ENCODE results near the gene PTPRN2. TPM values are rescaled to one million over a fixed set of nuclear protein-coding genes. Genes with fewer than 3 reads are reported as not detected.

PTPRN2 gene
- total RNA-seq, 5 donors from 2014 or later (not counting 1 experiment from before 2014, with no cell fraction given) = 0.60 to 1.7 (median 0.82) TPM

GRCh38 chr7:158450476-158451124, 137.0 kb downstream of the PTPRN2 start:
- POLR2A ChIA-PET = no interaction called here
- H3K4me1 Mint-ChIP-seq = no peaks in the 10 kb centered on the region

DNA sequence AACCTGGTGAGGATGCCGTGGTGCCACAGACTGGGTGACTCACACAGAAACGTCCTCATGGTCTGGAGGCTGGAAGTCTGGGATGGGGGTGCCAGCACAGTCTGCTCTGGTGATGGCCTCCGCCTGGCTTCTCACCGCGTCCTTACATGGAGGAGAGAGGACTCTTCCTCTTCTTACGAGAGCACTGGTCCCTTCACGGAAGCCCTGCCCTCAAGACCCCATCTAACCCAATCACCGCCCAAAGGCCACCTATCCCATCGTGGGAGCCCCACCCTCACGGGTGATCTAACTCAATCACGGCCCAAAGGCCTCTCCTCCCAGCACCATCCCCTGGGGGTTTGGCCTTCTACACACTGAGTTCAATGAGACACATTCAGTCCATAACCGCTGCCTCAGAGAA, 137.7 kb downstream of the PTPRN2 start:
- Mint-ChIP-seq H3K4me3 (no peak overlapping the region), H3K27me3 (peaks cover 0 to 1% of the 10 kb centered on the region in 2 donors), H3K4me1 (no peaks in the 10 kb centered on the region), H3K9me3 (no peaks in the 10 kb centered on the region), H3K36me3 (no peaks in the 10 kb centered on the region), H3K27ac (no peak overlapping the region)
- ChIA-PET CTCF (no interaction called here), POLR2A (no interaction called here)
- H3K4me3 ChIP-seq (ENCODE audit: control insufficient read depth in 1 of 2, extremely low read depth in 1 of 2, low read length in 1 of 2) = no peak overlapping the region
- H3K27me3 ChIP-seq (replicated peaks in 1 of 2; ENCODE audit: control insufficient read depth in 2 of 2, extremely low read depth in 1 of 2, insufficient read depth in 2 of 2, low read length in 1 of 2) = peaks cover 0 to 7% of the 10 kb centered on the region in 2 experiments
- WGBS (ENCODE audit: insufficient coverage) = 77% methylated on average over 9 of the region's 12 CpGs
- no peaks in the 10 kb centered on the region for H3K36me3 ChIP-seq (ENCODE audit: control insufficient read depth in 2 of 2, extremely low read depth in 1 of 2, insufficient read depth in 1 of 2, low read length in 1 of 2)
- no peak for DNase-seq
- no peaks in the 10 kb centered on the region for H3K9me3 ChIP-seq
- no peak for ATAC-seq (replicated peaks in 1 of 4)
- no peak overlapping the region for H3K27ac ChIP-seq (ENCODE audit: low read length)
- no peaks in the 10 kb centered on the region for H3K4me1 ChIP-seq (ENCODE audit: control insufficient read depth in 1 of 2, extremely low read depth in 1 of 2, insufficient read depth in 2 of 2, low read length in 2 of 2)

More at GRCh38 chr7:158450476-158451124, 137.0 kb downstream of the PTPRN2 start:
- no peaks in the 10 kb centered on the region for H3K4me1 ChIP-seq (ENCODE audit: control insufficient read depth in 1 of 2, extremely low read depth in 1 of 2, insufficient read depth in 2 of 2, low read length in 2 of 2)
- no peak overlapping the region for H3K27ac ChIP-seq (ENCODE audit: low read length)
- no peak for DNase-seq
- no peak for ATAC-seq (replicated peaks in 1 of 4)
- H3K27ac Mint-ChIP-seq = no peak overlapping the region
- H3K36me3 ChIP-seq (ENCODE audit: control insufficient read depth in 2 of 2, extremely low read depth in 1 of 2, insufficient read depth in 1 of 2, low read length in 1 of 2) = no peaks in the 10 kb centered on the region
- H3K4me3 ChIP-seq (ENCODE audit: control insufficient read depth in 1 of 2, extremely low read depth in 1 of 2, low read length in 1 of 2) = no peak overlapping the region
- no peaks in the 10 kb centered on the region for H3K27me3 Mint-ChIP-seq
- H3K27me3 ChIP-seq (replicated peaks in 1 of 2; ENCODE audit: control insufficient read depth in 2 of 2, extremely low read depth in 1 of 2, insufficient read depth in 2 of 2, low read length in 1 of 2) = peaks cover 0 to 7% of the 10 kb centered on the region in 2 experiments
- H3K36me3 Mint-ChIP-seq = no peaks in the 10 kb centered on the region
- CTCF ChIA-PET = no interaction called here
- H3K9me3 Mint-ChIP-seq = no peaks in the 10 kb centered on the region
- no peak overlapping the region for H3K4me3 Mint-ChIP-seq
- no peaks in the 10 kb centered on the region for H3K9me3 ChIP-seq
- WGBS (ENCODE audit: insufficient coverage) = 79% methylated on average over 19 of the region's 29 CpGs

DNA sequence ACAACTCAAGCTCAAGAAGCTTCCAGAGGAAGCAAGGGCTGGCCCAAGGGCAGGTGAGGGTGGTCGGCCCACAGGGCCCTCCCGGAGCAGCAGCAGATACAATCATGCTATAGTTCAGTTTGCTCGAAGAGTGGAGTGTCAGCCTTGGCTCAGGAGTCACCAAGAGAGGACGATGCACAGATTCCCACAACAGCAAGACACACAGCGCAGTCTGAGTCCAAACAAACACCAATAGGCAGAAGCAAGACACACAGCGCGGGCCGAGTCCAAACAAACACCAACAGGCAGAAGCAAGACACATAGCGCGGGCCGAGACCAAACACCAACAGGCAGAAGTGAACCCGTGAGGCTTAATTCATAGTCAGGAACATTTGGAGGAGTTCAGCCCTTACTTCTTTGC, 138.4 kb downstream of the PTPRN2 start:
- DNase-seq (no peak), ATAC-seq (replicated peaks in 1 of 4) (no peak)
- ChIA-PET CTCF (no interaction called here), POLR2A (no interaction called here)
- H3K36me3 Mint-ChIP-seq = no peaks in the 10 kb centered on the region
- no peaks in the 10 kb centered on the region for H3K36me3 ChIP-seq (ENCODE audit: control insufficient read depth in 2 of 2, extremely low read depth in 1 of 2, insufficient read depth in 1 of 2, low read length in 1 of 2)
- H3K27me3 Mint-ChIP-seq = peaks cover 0 to 3% of the 10 kb centered on the region in 2 donors
- no peaks in the 10 kb centered on the region for H3K9me3 Mint-ChIP-seq
- H3K9me3 ChIP-seq = no peaks in the 10 kb centered on the region
- 93% methylated on average over 4 of the region's 12 CpGs for WGBS (ENCODE audit: insufficient coverage)
- no peak overlapping the region for H3K27ac Mint-ChIP-seq
- H3K27ac ChIP-seq (ENCODE audit: low read length) = no peak overlapping the region
- no peak overlapping the region for H3K4me3 ChIP-seq (ENCODE audit: control insufficient read depth in 1 of 2, extremely low read depth in 1 of 2, low read length in 1 of 2)
- H3K4me3 Mint-ChIP-seq = no peak overlapping the region
- no peaks in the 10 kb centered on the region for H3K4me1 ChIP-seq (ENCODE audit: control insufficient read depth in 1 of 2, extremely low read depth in 1 of 2, insufficient read depth in 2 of 2, low read length in 2 of 2)
- H3K27me3 ChIP-seq (replicated peaks in 1 of 2; ENCODE audit: control insufficient read depth in 2 of 2, extremely low read depth in 1 of 2, insufficient read depth in 2 of 2, low read length in 1 of 2) = peaks cover 0 to 13% of the 10 kb centered on the region in 2 experiments
- no peaks in the 10 kb centered on the region for H3K4me1 Mint-ChIP-seq

DNA sequence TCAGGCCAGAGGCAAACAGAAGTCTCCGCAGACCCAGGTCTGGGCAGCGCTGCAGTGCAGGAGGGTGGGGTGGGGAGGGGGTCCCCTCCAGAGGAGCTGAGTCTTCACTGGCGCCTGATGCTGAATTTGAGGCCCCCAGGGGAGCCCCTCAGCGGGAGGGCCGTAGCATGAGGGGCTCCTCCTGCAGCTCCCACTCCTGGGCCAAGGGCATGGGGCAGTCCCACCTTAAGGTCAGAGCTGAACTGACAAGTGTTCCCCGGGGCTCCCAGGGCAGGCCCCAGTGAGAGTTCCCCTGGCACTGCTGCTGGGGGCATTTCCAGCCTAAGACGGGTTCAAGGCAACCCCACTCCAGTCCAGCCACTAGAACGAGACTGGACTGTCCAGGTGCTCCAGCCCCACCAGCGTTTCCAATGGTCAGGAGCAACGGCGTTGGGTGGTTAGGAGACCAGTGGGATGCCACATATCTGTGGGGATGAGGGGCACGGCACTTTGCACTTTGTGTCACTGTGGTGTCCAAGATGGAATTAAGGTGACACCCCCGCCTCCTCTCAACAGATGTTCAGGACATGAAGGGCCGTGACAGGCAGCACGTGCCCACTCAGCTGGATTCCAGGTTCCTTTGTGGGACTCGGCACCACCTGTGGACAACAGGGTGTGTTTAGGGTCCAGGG, 139.1 kb downstream of the PTPRN2 start:
- DNase-seq (no peak), ATAC-seq (replicated peaks in 1 of 4) (no peak)
- Mint-ChIP-seq H3K27ac (no peak overlapping the region), H3K27me3 (peaks cover 0 to 4% of the 10 kb centered on the region in 2 donors), H3K9me3 (no peaks in the 10 kb centered on the region), H3K36me3 (no peaks in the 10 kb centered on the region), H3K4me1 (no peaks in the 10 kb centered on the region), H3K4me3 (no peak overlapping the region)
- peaks cover 0 to 16% of the 10 kb centered on the region in 2 experiments for H3K27me3 ChIP-seq (replicated peaks in 1 of 2; ENCODE audit: control insufficient read depth in 2 of 2, extremely low read depth in 1 of 2, insufficient read depth in 2 of 2, low read length in 1 of 2)
- H3K36me3 ChIP-seq (ENCODE audit: control insufficient read depth in 2 of 2, extremely low read depth in 1 of 2, insufficient read depth in 1 of 2, low read length in 1 of 2) = no peaks in the 10 kb centered on the region
- H3K9me3 ChIP-seq = no peaks in the 10 kb centered on the region
- 85% methylated on average over 15 of the region's 16 CpGs for WGBS (ENCODE audit: insufficient coverage)
- H3K4me3 ChIP-seq (ENCODE audit: control insufficient read depth in 1 of 2, extremely low read depth in 1 of 2, low read length in 1 of 2) = no peak overlapping the region
- POLR2A ChIA-PET = no interaction called here
- no peak overlapping the region for H3K27ac ChIP-seq (ENCODE audit: low read length)
- no peaks in the 10 kb centered on the region for H3K4me1 ChIP-seq (ENCODE audit: control insufficient read depth in 1 of 2, extremely low read depth in 1 of 2, insufficient read depth in 2 of 2, low read length in 2 of 2)
- CTCF ChIA-PET = no interaction called here

- peaks cover 0 to 4% of the 10 kb centered on the region in 2 donors for H3K27me3 Mint-ChIP-seq
- CTCF ChIA-PET = no interaction called here
- no peak for DNase-seq
- no peaks in the 10 kb centered on the region for H3K9me3 ChIP-seq
- no peaks in the 10 kb centered on the region for H3K9me3 Mint-ChIP-seq
- no peak overlapping the region for H3K4me3 ChIP-seq (ENCODE audit: control insufficient read depth in 1 of 2, extremely low read depth in 1 of 2, low read length in 1 of 2)
- no peaks in the 10 kb centered on the region for H3K36me3 ChIP-seq (ENCODE audit: control insufficient read depth in 2 of 2, extremely low read depth in 1 of 2, insufficient read depth in 1 of 2, low read length in 1 of 2)
- H3K36me3 Mint-ChIP-seq = no peaks in the 10 kb centered on the region
- H3K27me3 ChIP-seq (replicated peaks in 1 of 2; ENCODE audit: control insufficient read depth in 2 of 2, extremely low read depth in 1 of 2, insufficient read depth in 2 of 2, low read length in 1 of 2) = peaks cover 0 to 18% of the 10 kb centered on the region in 2 experiments
- no peak overlapping the region for H3K27ac ChIP-seq (ENCODE audit: low read length)
- 92% methylated on average over 29 of the region's 29 CpGs for WGBS (ENCODE audit: insufficient coverage)
- ATAC-seq (replicated peaks in 1 of 4) = no peak
- no peak overlapping the region for H3K4me3 Mint-ChIP-seq
- no peak overlapping the region for H3K27ac Mint-ChIP-seq
- no peaks in the 10 kb centered on the region for H3K4me1 Mint-ChIP-seq
- H3K4me1 ChIP-seq (ENCODE audit: control insufficient read depth in 1 of 2, extremely low read depth in 1 of 2, insufficient read depth in 2 of 2, low read length in 2 of 2) = no peaks in the 10 kb centered on the region
- POLR2A ChIA-PET = no interaction called here
These were observed 140.0 kb downstream of the PTPRN2 start for GRCh38 chr7:158447506-158448171.

DNA sequence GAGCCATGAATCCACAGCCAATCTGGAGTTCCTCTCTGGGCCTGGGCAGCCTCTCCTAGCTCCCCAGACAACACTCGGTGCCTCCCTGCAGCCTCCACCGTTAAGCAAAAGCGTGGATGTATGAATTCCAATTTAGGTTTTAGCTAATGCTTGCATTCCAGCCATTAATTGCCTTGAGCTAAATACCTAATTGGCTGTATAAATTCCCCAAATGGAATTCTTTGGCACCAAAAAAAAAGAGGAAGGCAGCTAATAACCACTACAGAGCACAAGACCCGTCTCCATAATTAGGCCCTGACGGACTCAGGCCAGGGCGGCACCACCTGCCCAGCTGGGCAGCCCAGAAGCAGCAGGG, 140.5 kb downstream of the PTPRN2 start:
- H3K4me1 ChIP-seq (ENCODE audit: control insufficient read depth in 1 of 2, extremely low read depth in 1 of 2, insufficient read depth in 2 of 2, low read length in 2 of 2) = no peaks in the 10 kb centered on the region
- H3K9me3 Mint-ChIP-seq = peaks cover 0 to under 1% (median 0%) of the 10 kb centered on the region in 3 donors
- 95% methylated on average over 4 of the region's 6 CpGs for WGBS (ENCODE audit: insufficient coverage)
- no peak overlapping the region for H3K4me3 ChIP-seq (ENCODE audit: control insufficient read depth in 1 of 2, extremely low read depth in 1 of 2, low read length in 1 of 2)
- H3K27me3 ChIP-seq (replicated peaks in 1 of 2; ENCODE audit: control insufficient read depth in 2 of 2, extremely low read depth in 1 of 2, insufficient read depth in 2 of 2, low read length in 1 of 2) = peaks cover 0 to 18% of the 10 kb centered on the region in 2 experiments
- ChIA-PET CTCF (no interaction called here), POLR2A (no interaction called here)
- H3K4me1 Mint-ChIP-seq = no peaks in the 10 kb centered on the region
- H3K9me3 ChIP-seq = no peaks in the 10 kb centered on the region
- ATAC-seq (replicated peaks in 1 of 4) = no peak
- H3K36me3 ChIP-seq (ENCODE audit: control insufficient read depth in 2 of 2, extremely low read depth in 1 of 2, insufficient read depth in 1 of 2, low read length in 1 of 2) = no peaks in the 10 kb centered on the region
- no peak overlapping the region for H3K27ac ChIP-seq (ENCODE audit: low read length)
- no peaks in the 10 kb centered on the region for H3K36me3 Mint-ChIP-seq
- peaks cover 0 to 4% of the 10 kb centered on the region in 2 donors for H3K27me3 Mint-ChIP-seq
- no peak overlapping the region for H3K4me3 Mint-ChIP-seq
- DNase-seq = no peak
- H3K27ac Mint-ChIP-seq = no peak overlapping the region
